ENCODE results near the gene SMDT1. TPM values are rescaled to one million over a fixed set of nuclear protein-coding genes. Genes with fewer than 3 reads are reported as not detected.

The SMDT1 gene
- total and polyA plus RNA-seq, 9 of the 15 experiments (the other 6 are each of a cell fraction or from before 2014, with no cell fraction given), result 7.9 to 65.2 (median 14.3) TPM

DNA sequence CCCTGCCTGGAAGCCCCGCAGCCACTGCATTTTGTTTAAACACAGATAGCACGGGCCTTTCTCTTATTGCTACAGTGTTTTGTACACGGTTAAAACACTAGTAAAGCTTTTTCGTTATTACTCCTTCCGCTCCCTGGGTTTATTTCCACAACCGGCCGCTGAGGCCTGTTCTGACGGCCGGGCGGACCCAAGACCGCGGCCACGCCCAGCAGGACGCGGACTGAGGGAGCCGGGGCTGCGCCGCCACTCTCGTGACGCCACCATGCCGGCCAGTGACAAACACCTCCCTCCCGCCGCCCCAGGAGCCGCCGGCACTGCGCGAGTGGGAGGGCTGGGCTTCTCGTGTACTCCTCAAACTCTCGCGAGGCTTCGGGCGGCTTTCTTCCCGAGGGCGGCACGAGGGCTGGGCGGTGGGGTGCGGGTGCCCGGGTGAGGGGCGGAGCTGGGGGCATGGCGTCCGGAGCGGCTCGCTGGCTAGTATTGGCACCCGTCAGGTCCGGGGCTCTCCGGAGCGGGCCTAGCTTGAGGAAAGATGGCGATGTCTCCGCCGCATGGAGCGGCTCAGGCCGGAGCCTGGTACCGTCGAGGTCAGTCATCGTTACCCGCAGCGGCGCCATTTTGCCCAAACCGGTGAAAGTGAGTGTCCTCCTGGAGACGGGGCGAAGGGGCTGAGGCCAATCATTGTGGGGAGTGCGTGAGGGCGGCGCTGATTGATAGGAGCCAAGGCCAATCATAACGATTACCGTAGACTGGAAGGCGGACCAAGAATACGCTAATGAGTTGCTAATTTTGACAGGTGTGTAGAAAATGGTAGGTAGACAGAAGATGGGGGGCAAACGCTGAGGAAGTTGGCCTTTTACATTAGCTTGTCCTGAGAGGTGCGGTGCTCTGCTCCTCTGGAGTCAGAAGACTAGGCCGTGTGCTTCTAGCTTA is at the start of gene SMDT1 (continued):
- TF ChIP-seq, protein P1, sequence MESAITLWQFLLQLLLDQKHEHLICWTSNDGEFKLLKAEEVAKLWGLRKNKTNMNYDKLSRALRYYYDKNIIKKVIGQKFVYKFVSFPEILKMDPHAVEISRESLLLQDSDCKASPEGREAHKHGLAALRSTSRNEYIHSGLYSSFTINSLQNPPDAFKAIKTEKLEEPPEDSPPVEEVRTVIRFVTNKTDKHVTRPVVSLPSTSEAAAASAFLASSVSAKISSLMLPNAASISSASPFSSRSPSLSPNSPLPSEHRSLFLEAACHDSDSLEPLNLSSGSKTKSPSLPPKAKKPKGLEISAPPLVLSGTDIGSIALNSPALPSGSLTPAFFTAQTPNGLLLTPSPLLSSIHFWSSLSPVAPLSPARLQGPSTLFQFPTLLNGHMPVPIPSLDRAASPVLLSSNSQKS (CRISPR knock-in tag; IDR thresholded peaks at IDR 0.05), result no peak
- TF ChIP-seq SAFB (IDR thresholded peaks at IDR 0.05; ENCODE audit: borderline replicate concordance, low read depth, low read length), result peak; percentile 65; the same call in 1 of the 2 replicates
- TF ChIP-seq NFATC3 (IDR thresholded peaks at IDR 0.05), result no peak
- peak; percentile 86 for TF ChIP-seq ZNF766 (CRISPR knock-in tag; conservative IDR thresholded peaks at IDR 0.05)
- peak; percentile 81 for TF ChIP-seq KLF6 (CRISPR knock-in tag; IDR thresholded peaks at IDR 0.05; ENCODE audit: borderline replicate concordance)
- no peak for TF ChIP-seq ZNF165 (CRISPR knock-in tag; IDR thresholded peaks at IDR 0.05; ENCODE audit: borderline replicate concordance)
- no peak for TF ChIP-seq HEY1 (CRISPR knock-in tag; IDR thresholded peaks at IDR 0.05; ENCODE audit: borderline replicate concordance)
- TF ChIP-seq, protein P2, sequence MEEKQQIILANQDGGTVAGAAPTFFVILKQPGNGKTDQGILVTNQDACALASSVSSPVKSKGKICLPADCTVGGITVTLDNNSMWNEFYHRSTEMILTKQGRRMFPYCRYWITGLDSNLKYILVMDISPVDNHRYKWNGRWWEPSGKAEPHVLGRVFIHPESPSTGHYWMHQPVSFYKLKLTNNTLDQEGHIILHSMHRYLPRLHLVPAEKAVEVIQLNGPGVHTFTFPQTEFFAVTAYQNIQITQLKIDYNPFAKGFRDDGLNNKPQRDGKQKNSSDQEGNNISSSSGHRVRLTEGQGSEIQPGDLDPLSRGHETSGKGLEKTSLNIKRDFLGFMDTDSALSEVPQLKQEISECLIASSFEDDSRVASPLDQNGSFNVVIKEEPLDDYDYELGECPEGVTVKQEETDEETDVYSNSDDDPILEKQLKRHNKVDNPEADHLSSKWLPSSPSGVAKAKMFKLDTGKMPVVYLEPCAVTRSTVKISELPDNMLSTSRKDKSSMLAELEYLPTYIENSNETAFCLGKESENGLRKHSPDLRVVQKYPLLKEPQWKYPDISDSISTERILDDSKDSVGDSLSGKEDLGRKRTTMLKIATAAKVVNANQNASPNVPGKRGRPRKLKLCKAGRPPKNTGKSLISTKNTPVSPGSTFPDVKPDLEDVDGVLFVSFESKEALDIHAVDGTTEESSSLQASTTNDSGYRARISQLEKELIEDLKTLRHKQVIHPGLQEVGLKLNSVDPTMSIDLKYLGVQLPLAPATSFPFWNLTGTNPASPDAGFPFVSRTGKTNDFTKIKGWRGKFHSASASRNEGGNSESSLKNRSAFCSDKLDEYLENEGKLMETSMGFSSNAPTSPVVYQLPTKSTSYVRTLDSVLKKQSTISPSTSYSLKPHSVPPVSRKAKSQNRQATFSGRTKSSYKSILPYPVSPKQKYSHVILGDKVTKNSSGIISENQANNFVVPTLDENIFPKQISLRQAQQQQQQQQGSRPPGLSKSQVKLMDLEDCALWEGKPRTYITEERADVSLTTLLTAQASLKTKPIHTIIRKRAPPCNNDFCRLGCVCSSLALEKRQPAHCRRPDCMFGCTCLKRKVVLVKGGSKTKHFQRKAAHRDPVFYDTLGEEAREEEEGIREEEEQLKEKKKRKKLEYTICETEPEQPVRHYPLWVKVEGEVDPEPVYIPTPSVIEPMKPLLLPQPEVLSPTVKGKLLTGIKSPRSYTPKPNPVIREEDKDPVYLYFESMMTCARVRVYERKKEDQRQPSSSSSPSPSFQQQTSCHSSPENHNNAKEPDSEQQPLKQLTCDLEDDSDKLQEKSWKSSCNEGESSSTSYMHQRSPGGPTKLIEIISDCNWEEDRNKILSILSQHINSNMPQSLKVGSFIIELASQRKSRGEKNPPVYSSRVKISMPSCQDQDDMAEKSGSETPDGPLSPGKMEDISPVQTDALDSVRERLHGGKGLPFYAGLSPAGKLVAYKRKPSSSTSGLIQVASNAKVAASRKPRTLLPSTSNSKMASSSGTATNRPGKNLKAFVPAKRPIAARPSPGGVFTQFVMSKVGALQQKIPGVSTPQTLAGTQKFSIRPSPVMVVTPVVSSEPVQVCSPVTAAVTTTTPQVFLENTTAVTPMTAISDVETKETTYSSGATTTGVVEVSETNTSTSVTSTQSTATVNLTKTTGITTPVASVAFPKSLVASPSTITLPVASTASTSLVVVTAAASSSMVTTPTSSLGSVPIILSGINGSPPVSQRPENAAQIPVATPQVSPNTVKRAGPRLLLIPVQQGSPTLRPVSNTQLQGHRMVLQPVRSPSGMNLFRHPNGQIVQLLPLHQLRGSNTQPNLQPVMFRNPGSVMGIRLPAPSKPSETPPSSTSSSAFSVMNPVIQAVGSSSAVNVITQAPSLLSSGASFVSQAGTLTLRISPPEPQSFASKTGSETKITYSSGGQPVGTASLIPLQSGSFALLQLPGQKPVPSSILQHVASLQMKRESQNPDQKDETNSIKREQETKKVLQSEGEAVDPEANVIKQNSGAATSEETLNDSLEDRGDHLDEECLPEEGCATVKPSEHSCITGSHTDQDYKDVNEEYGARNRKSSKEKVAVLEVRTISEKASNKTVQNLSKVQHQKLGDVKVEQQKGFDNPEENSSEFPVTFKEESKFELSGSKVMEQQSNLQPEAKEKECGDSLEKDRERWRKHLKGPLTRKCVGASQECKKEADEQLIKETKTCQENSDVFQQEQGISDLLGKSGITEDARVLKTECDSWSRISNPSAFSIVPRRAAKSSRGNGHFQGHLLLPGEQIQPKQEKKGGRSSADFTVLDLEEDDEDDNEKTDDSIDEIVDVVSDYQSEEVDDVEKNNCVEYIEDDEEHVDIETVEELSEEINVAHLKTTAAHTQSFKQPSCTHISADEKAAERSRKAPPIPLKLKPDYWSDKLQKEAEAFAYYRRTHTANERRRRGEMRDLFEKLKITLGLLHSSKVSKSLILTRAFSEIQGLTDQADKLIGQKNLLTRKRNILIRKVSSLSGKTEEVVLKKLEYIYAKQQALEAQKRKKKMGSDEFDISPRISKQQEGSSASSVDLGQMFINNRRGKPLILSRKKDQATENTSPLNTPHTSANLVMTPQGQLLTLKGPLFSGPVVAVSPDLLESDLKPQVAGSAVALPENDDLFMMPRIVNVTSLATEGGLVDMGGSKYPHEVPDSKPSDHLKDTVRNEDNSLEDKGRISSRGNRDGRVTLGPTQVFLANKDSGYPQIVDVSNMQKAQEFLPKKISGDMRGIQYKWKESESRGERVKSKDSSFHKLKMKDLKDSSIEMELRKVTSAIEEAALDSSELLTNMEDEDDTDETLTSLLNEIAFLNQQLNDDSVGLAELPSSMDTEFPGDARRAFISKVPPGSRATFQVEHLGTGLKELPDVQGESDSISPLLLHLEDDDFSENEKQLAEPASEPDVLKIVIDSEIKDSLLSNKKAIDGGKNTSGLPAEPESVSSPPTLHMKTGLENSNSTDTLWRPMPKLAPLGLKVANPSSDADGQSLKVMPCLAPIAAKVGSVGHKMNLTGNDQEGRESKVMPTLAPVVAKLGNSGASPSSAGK (IDR thresholded peaks at IDR 0.05), result peak; percentile 98
- TF ChIP-seq NCOA6 (IDR thresholded peaks at IDR 0.05), result peak; percentile 44; the same call in 1 of the 2 replicates
- TF ChIP-seq ZNF644 (tag; IDR thresholded peaks at IDR 0.05; ENCODE audit: low read depth), result 0 out of 2 replicates have a peak, but pooled peaks have one; percentile 62
- no peak for TF ChIP-seq NFE2L1 (tag; IDR thresholded peaks at IDR 0.05; ENCODE audit: borderline replicate concordance, low read depth)
- no peak for TF ChIP-seq BACH1 (tag; IDR thresholded peaks at IDR 0.05)
- TF ChIP-seq MAZ (CRISPR knock-in tag; conservative IDR thresholded peaks at IDR 0.05 in 1 of 2, IDR thresholded peaks at IDR 0.05 in 1 of 2), result peak in 1 of 2 experiments; percentile 84; a peak in 3 of 4 replicates
- peak; percentile 84 for TF ChIP-seq RNF2 (IDR thresholded peaks at IDR 0.05)
- TF ChIP-seq FOSL1 (tag; conservative IDR thresholded peaks at IDR 0.05), result peak; percentile 20; the same call in 1 of the 2 replicates

All from K562 (cell line).